CD8-positive, alpha-beta memory T cell (primary cell): ENCODE data around the gene ADAM22. TPM values are rescaled to one million over a fixed set of nuclear protein-coding genes. Genes with fewer than 3 reads are reported as not detected.

Experiments
- CTCF ChIA-PET: fragments of 350-600 bp; sonication (Branson Sonifier 250); formaldehyde crosslinking; loops from one replicate; lab custom pipeline; 2021; ENCODE audit warnings: antibody characterized with exemption; lab: Charles Lee
- POLR2A ChIA-PET: fragments of 350-600 bp; sonication (Branson Sonifier 250); formaldehyde crosslinking; loops from one replicate; lab custom pipeline; 2021; ENCODE audit warnings: antibody characterized with exemption; lab: Charles Lee
- DNase-seq, 5 donors: peaks; one replicate each; pipeline versions ENCODE4 v3.0.0 to v3.0.0-alpha.2; 2020 to 2022; ENCODE audit warnings: mixed read lengths in 1 of 5
- H3K27ac ChIP-seq: one replicate; pipeline ENCODE4 v1.7.0; 2013; ENCODE audit warnings: low read depth, mild to moderate bottlenecking, low read length, moderate library complexity
- H3K27me3 ChIP-seq: 2 replicates; pipeline ENCODE4 v1.7.0; 2013; ENCODE audit warnings: low read length, mild to moderate bottlenecking; ENCODE audit not compliant: insufficient read depth, poor library complexity, severe bottlenecking
- H3K36me3 ChIP-seq: 2 replicates; pipeline ENCODE4 v1.7.0; 2013; ENCODE audit warnings: mild to moderate bottlenecking, low read length, moderate library complexity; ENCODE audit not compliant: insufficient read depth
- H3K4me1 ChIP-seq: 2 replicates; pipeline ENCODE4 v1.7.0; 2013; ENCODE audit warnings: mild to moderate bottlenecking, low read length, moderate library complexity; ENCODE audit not compliant: insufficient read depth
- H3K4me3 ChIP-seq: 2 replicates; pipeline ENCODE4 v1.7.0; 2013; ENCODE audit warnings: mild to moderate bottlenecking, low read length
- H3K9me3 ChIP-seq: 2 replicates; pipeline ENCODE4 v1.7.0; 2013; ENCODE audit warnings: mild to moderate bottlenecking, low read length
- H3K27ac Mint-ChIP-seq, 8 donors: one replicate each; pipeline ENCODE4 v1.8.0; 2020 to 2021; ENCODE audit warnings: mixed read lengths in 8 of 8, mild to moderate bottlenecking in 6 of 8, inconsistent platforms in 3 of 8, moderate library complexity in 3 of 8
- H3K27me3 Mint-ChIP-seq, 2 donors: one replicate each; pipeline ENCODE4 v1.8.0; 2020 to 2021; ENCODE audit warnings: mixed read lengths in 2 of 2, mild to moderate bottlenecking in 1 of 2, moderate library complexity in 1 of 2
- H3K36me3 Mint-ChIP-seq, 3 donors: one replicate each; pipeline ENCODE4 v1.8.0; 2020 to 2021; ENCODE audit warnings: mixed read lengths in 3 of 3, inconsistent platforms in 1 of 3, mild to moderate bottlenecking in 1 of 3
- H3K4me1 Mint-ChIP-seq, 3 donors: one replicate each; pipeline ENCODE4 v1.8.0; 2020 to 2021; ENCODE audit warnings: mixed read lengths in 3 of 3, inconsistent platforms in 1 of 3, mild to moderate bottlenecking in 1 of 3
- H3K4me3 Mint-ChIP-seq, 7 donors: one replicate each; pipeline ENCODE4 v1.8.0; 2020 to 2021; ENCODE audit warnings: mixed read lengths in 7 of 7, mild to moderate bottlenecking in 6 of 7, moderate library complexity in 4 of 7, inconsistent platforms in 2 of 7
- H3K9me3 Mint-ChIP-seq, 5 donors: one replicate each; pipeline ENCODE4 v1.8.0; 2020 to 2022; ENCODE audit warnings: mixed read lengths in 5 of 5, mild to moderate bottlenecking in 3 of 5, moderate library complexity in 2 of 5, inconsistent platforms in 1 of 5
- polyA plus RNA-seq: library from polyadenylated mRNA; unstranded; fragments of 300-500 nt; fragmentation: Illumina TruSeq; gene quantifications from one replicate; pipeline ENCODE4 v1.2.3, GENCODE V29; 2021
- total RNA-seq, 2 experiments: library from RNA; stranded (reverse); gene quantifications; one replicate each; pipeline ENCODE4 v1.2.3, GENCODE V29; 2021

ADAM22 gene
- total and polyA plus RNA-seq, 3 experiments from 2014 or later: 2.3 to 4.7 (median 4.3) TPM

GRCh38 chr7:88214456-88214855 lies 280.4 kb downstream of the ADAM22 start:
- peaks cover 35 to 57% (median 51%) of the 10 kb centered on the region in 3 donors for H3K4me1 Mint-ChIP-seq
- Histone ChIP-seq H3K4me1 (peaks cover 16% of the 10 kb centered on the region), H3K36me3 (peaks cover 15% of the 10 kb centered on the region), H3K9me3 (no peaks in the 10 kb centered on the region), H3K27me3 (no peaks in the 10 kb centered on the region), H3K27ac (no peak overlapping the region), H3K4me3 (no peak overlapping the region)
- ChIA-PET CTCF (no interaction called here), POLR2A (interaction anchor here (0.6 kb wide), 1 partner anchor 9 kb away, joined by 3 read pairs; no protein-coding TSS in a partner anchor)
- peak overlapping the region in 6 of 8 donors; percentile 10 to 64 (median 34) for H3K27ac Mint-ChIP-seq
- H3K36me3 Mint-ChIP-seq: peaks cover 0 to 72% (median 9%) of the 10 kb centered on the region in 3 donors
- no peaks in the 10 kb centered on the region for H3K9me3 Mint-ChIP-seq
- H3K4me3 Mint-ChIP-seq: peak overlapping the region in 1 of 7 donors; percentile 61
- DNase-seq: no peak
- no peaks in the 10 kb centered on the region for H3K27me3 Mint-ChIP-seq

GRCh38 chr7:88215295-88215694 lies 281.2 kb downstream of the ADAM22 start:
- CTCF ChIA-PET: no interaction called here
- Mint-ChIP-seq H3K9me3 (no peaks in the 10 kb centered on the region), H3K27ac (peak overlapping the region in 2 of 8 donors; percentile 6 to 42), H3K36me3 (peaks cover 0 to 67% (median 8%) of the 10 kb centered on the region in 3 donors), H3K4me3 (no peak overlapping the region), H3K4me1 (peaks cover 37 to 60% (median 55%) of the 10 kb centered on the region in 3 donors), H3K27me3 (no peaks in the 10 kb centered on the region)
- Histone ChIP-seq H3K27ac (no peak overlapping the region), H3K4me1 (peaks cover 16% of the 10 kb centered on the region), H3K36me3 (peaks cover 11% of the 10 kb centered on the region), H3K9me3 (no peaks in the 10 kb centered on the region), H3K27me3 (no peaks in the 10 kb centered on the region), H3K4me3 (no peak overlapping the region)
- no peak for DNase-seq
- POLR2A ChIA-PET: no interaction called here

- H3K36me3 Mint-ChIP-seq: peaks cover 0 to 60% (median 8%) of the 10 kb centered on the region in 3 donors
- DNase-seq: no peak
- Histone ChIP-seq H3K9me3 (no peaks in the 10 kb centered on the region), H3K36me3 (peaks cover 10% of the 10 kb centered on the region), H3K4me3 (no peak overlapping the region), H3K27me3 (no peaks in the 10 kb centered on the region), H3K4me1 (peaks cover 25% of the 10 kb centered on the region), H3K27ac (no peak overlapping the region)
- H3K4me3 Mint-ChIP-seq: peak overlapping the region in 1 of 7 donors; percentile 11
- H3K4me1 Mint-ChIP-seq: peaks cover 45 to 70% (median 65%) of the 10 kb centered on the region in 3 donors
- CTCF ChIA-PET: interaction anchor here (1.0 kb wide), 1 partner anchor 10 kb away, joined by 3 read pairs; no protein-coding TSS in a partner anchor
- no peaks in the 10 kb centered on the region for H3K27me3 Mint-ChIP-seq
- POLR2A ChIA-PET: no interaction called here
- no peaks in the 10 kb centered on the region for H3K9me3 Mint-ChIP-seq
- H3K27ac Mint-ChIP-seq: peak overlapping the region in 5 of 8 donors; percentile 22 to 73 (median 37)
Measured at GRCh38 chr7:88216276-88216675, 282.2 kb downstream of the ADAM22 start.

GRCh38 chr7:88217675-88218428 lies 283.8 kb downstream of the ADAM22 start:
- Mint-ChIP-seq H3K27me3 (no peaks in the 10 kb centered on the region), H3K4me1 (peaks cover 43 to 68% (median 65%) of the 10 kb centered on the region in 3 donors), H3K27ac (peak overlapping the region; percentile 89 to 99 (median 94)), H3K36me3 (peaks cover 0 to 47% (median 8%) of the 10 kb centered on the region in 3 donors), H3K4me3 (peak overlapping the region; percentile 89 to 98 (median 94)), H3K9me3 (no peaks in the 10 kb centered on the region)
- no peaks in the 10 kb centered on the region for H3K27me3 ChIP-seq
- H3K4me1 ChIP-seq: peaks cover 26% of the 10 kb centered on the region
- ChIA-PET CTCF (interaction anchor here (1.1 kb wide), 2 partner anchors 11 to 284 kb away, joined by 4 read pairs; partner anchors contain the start of gene ADAM22), POLR2A (interaction anchor here (1.1 kb wide), 1 partner anchor 10 kb away, joined by 3 read pairs; no protein-coding TSS in a partner anchor)
- no peaks in the 10 kb centered on the region for H3K9me3 ChIP-seq
- peaks cover 10% of the 10 kb centered on the region for H3K36me3 ChIP-seq
- peak in 1 of 5 donors; percentile 14 for DNase-seq
- H3K27ac ChIP-seq: peak overlapping the region; percentile 73
- H3K4me3 ChIP-seq: no peak overlapping the region

- H3K4me1 Mint-ChIP-seq: peaks cover 39 to 62% (median 59%) of the 10 kb centered on the region in 3 donors
- peak overlapping the region; percentile 87 for H3K4me3 ChIP-seq
- POLR2A ChIA-PET: interaction anchor here (1.1 kb wide), 1 partner anchor 10 kb away, joined by 3 read pairs; no protein-coding TSS in a partner anchor
Measured at GRCh38 chr7:88218429-88218745, 284.3 kb downstream of the ADAM22 start.

GRCh38 chr7:88218836-88219605 lies 285.0 kb downstream of the ADAM22 start:
- H3K4me3 ChIP-seq: peak overlapping the region; percentile 87
- Mint-ChIP-seq H3K27ac (peak overlapping the region; percentile 89 to 99 (median 94)), H3K27me3 (no peaks in the 10 kb centered on the region), H3K4me1 (peaks cover 34 to 58% (median 53%) of the 10 kb centered on the region in 3 donors), H3K9me3 (no peaks in the 10 kb centered on the region), H3K4me3 (peak overlapping the region; percentile 89 to 98 (median 94)), H3K36me3 (peaks cover 0 to 37% (median 2%) of the 10 kb centered on the region in 3 donors)
- POLR2A ChIA-PET: interaction anchor here (1.1 kb wide), 1 partner anchor 11 kb away, joined by 3 read pairs; no protein-coding TSS in a partner anchor
- H3K27me3 ChIP-seq: no peaks in the 10 kb centered on the region
- H3K9me3 ChIP-seq: no peaks in the 10 kb centered on the region
- DNase-seq: peak; percentile 20 to 53 (median 34)
- H3K4me1 ChIP-seq: peaks cover 26% of the 10 kb centered on the region
- peaks cover 4% of the 10 kb centered on the region for H3K36me3 ChIP-seq
- CTCF ChIA-PET: interaction anchor here (1.1 kb wide), 2 partner anchors 10 to 285 kb away, joined by 4 read pairs; partner anchors contain the start of gene ADAM22
- H3K27ac ChIP-seq: peak overlapping the region; percentile 73

More at GRCh38 chr7:88218429-88218745, 284.3 kb downstream of the ADAM22 start:
- Mint-ChIP-seq H3K27me3 (no peaks in the 10 kb centered on the region), H3K4me3 (peak overlapping the region; percentile 89 to 98 (median 94)), H3K9me3 (no peaks in the 10 kb centered on the region), H3K27ac (peak overlapping the region; percentile 89 to 99 (median 94)), H3K36me3 (peaks cover 0 to 42% (median 5%) of the 10 kb centered on the region in 3 donors)
- H3K27ac ChIP-seq: peak overlapping the region; percentile 73
- no peaks in the 10 kb centered on the region for H3K9me3 ChIP-seq
- peaks cover 26% of the 10 kb centered on the region for H3K4me1 ChIP-seq
- no peak for DNase-seq
- CTCF ChIA-PET: interaction anchor here (1.1 kb wide), 2 partner anchors 11 to 285 kb away, joined by 4 read pairs; partner anchors contain the start of gene ADAM22
- H3K36me3 ChIP-seq: peaks cover 5% of the 10 kb centered on the region
- H3K27me3 ChIP-seq: no peaks in the 10 kb centered on the region
